HepG2 (cell line): Measurements from ENCODE around the gene LITAFD. TPM values are rescaled to one million over a fixed set of nuclear protein-coding genes. Genes with fewer than 3 reads are reported as not detected.

Source experiments
- BRD4 ChIP-seq: sonication (generic); formaldehyde crosslinking; IDR thresholded peaks from 2 replicates; pipeline ENCODE4 v1.4.0; 2020; ENCODE audit warnings: missing genetic modification reagents
- KDM5B ChIP-seq: sonication (generic); formaldehyde crosslinking; IDR thresholded peaks from 2 replicates; pipeline ENCODE4 v1.4.0; 2020; ENCODE audit warnings: missing genetic modification reagents, mild to moderate bottlenecking, borderline replicate concordance
- SAP130 ChIP-seq: IDR thresholded peaks from 2 replicates; pipeline ENCODE4 v1.6.1; 2016; ENCODE audit warnings: low read depth
- SCMH1 ChIP-seq: sonication (generic); formaldehyde crosslinking; IDR thresholded peaks from 2 replicates; pipeline ENCODE4 v1.9.0; 2021; ENCODE audit warnings: missing genetic modification reagents, mild to moderate bottlenecking, borderline replicate concordance
- SYNCRIP ChIP-seq: fragments of 200-400 bp; formaldehyde crosslinking; IDR thresholded peaks from 2 replicates; pipeline ENCODE4 v1.6.1; 2018; ENCODE audit warnings: mild to moderate bottlenecking, low read depth, low read length; ENCODE audit not compliant: insufficient read depth
- TEAD2 ChIP-seq: sonication (generic); formaldehyde crosslinking; IDR thresholded peaks from 2 replicates; pipeline ENCODE4 v1.9.0; 2021; ENCODE audit warnings: missing genetic modification reagents
- ZBTB26 ChIP-seq: IDR thresholded peaks from 2 replicates; pipeline ENCODE4 v1.6.1; 2016; ENCODE audit warnings: missing compliant biosample characterization, missing genetic modification reagents, borderline replicate concordance
- ZBTB38 ChIP-seq: sonication (generic); formaldehyde crosslinking; IDR thresholded peaks from 2 replicates; pipeline ENCODE4 v1.5.1; 2020; ENCODE audit warnings: mild to moderate bottlenecking, missing genetic modification reagents
- ZBTB40 ChIP-seq, 2 experiments: fragments of 450-650 bp in 1 of 2; sonication (generic) in 1 of 2; formaldehyde crosslinking in 1 of 2; IDR thresholded peaks; 2 replicates each; pipeline versions ENCODE4 v1.6.1 to v1.8.0; 2016 to 2022; ENCODE audit warnings: antibody characterized with exemption in 1 of 2, mild to moderate bottlenecking in 1 of 2, missing genetic modification reagents in 1 of 2
- ZNF224 ChIP-seq: sonication (generic); formaldehyde crosslinking; IDR thresholded peaks from 2 replicates; pipeline ENCODE4 v1.5.0; 2020; ENCODE audit warnings: mild to moderate bottlenecking, missing genetic modification reagents
- ZNF33B ChIP-seq: sonication (generic); formaldehyde crosslinking; IDR thresholded peaks from 2 replicates; pipeline ENCODE4 v1.5.1; 2020; ENCODE audit warnings: mild to moderate bottlenecking, missing genetic modification reagents
- ZNF430 ChIP-seq: sonication (generic); formaldehyde crosslinking; IDR thresholded peaks from 2 replicates; pipeline ENCODE4 v1.9.0; 2021; ENCODE audit warnings: mild to moderate bottlenecking, missing genetic modification reagents
- ZNF432 ChIP-seq: sonication (generic); formaldehyde crosslinking; IDR thresholded peaks from 2 replicates; pipeline ENCODE4 v1.5.0; 2020; ENCODE audit warnings: missing genetic modification reagents, mild to moderate bottlenecking, borderline replicate concordance
- ZNF460 ChIP-seq: sonication (generic); formaldehyde crosslinking; IDR thresholded peaks from 2 replicates; pipeline ENCODE4 v1.5.1; 2020; ENCODE audit warnings: missing genetic modification reagents, mild to moderate bottlenecking, borderline replicate concordance
- ZSCAN21 ChIP-seq: sonication (generic); formaldehyde crosslinking; IDR thresholded peaks from 2 replicates; pipeline ENCODE4 v1.8.0; 2022; ENCODE audit warnings: mild to moderate bottlenecking, missing genetic modification reagents, moderate library complexity, borderline replicate concordance
- polyA plus RNA-seq, 8 experiments: library from polyadenylated mRNA; depleted of rRNA in 3 of 8; stranded (reverse) in 7 of 8; unstranded in 1 of 8; fragments of >200 nt; fragmentation: Illumina TruSeq in 4 of 8; extraction: Trizol in 4 of 8; gene quantifications; 2 replicates each; pipeline versions ENCODE4 v1.2.1 to v1.2.3, GENCODE V29; 2011 to 2016; ENCODE audit warnings: low read depth in 4 of 8, missing spikeins in 1 of 8, mixed read lengths in 1 of 8; ENCODE audit not compliant: insufficient read depth in 1 of 8
- total RNA-seq, 5 experiments: library from RNA; depleted of rRNA; stranded (reverse); fragments of >200 nt; fragmentation: Illumina TruSeq; extraction: Trizol; gene quantifications; 2 replicates each; pipeline ENCODE4 v1.2.3, GENCODE V29; 2016; ENCODE audit warnings: low read depth in 1 of 5
- TF ChIP-seq, protein P1 (sequence below): sonication (generic); formaldehyde crosslinking; IDR thresholded peaks from 2 replicates; pipeline ENCODE4 v1.5.0; 2020; ENCODE audit warnings: missing genetic modification reagents

Gene LITAFD
- total and polyA plus RNA-seq, 2 of the 13 experiments (the other 11 are each of a cell fraction or from before 2014, with no cell fraction given), result not detected

GRCh38 chr16:8850279-8850885 lies 31.8 kb upstream of the LITAFD start (continued):
- no peak for TF ChIP-seq ZBTB40 (IDR thresholded peaks at IDR 0.05)
- peak; percentile 59; the same call in 1 of the 2 replicates for TF ChIP-seq ZBTB40 (CRISPR knock-in tag; IDR thresholded peaks at IDR 0.05)
- 0 out of 2 replicates have a peak, but pooled peaks have one; percentile 35 for TF ChIP-seq ZNF224
- peak; percentile 52; the same call in 1 of the 2 replicates for TF ChIP-seq KDM5B (CRISPR knock-in tag)
- peak; percentile 96 for TF ChIP-seq ZNF33B (CRISPR knock-in tag)
- no peak for TF ChIP-seq ZNF460 (CRISPR knock-in tag)
- TF ChIP-seq SAP130, result peak; percentile 95
- TF ChIP-seq SCMH1 (CRISPR knock-in tag), result no peak
- TF ChIP-seq, protein P1, sequence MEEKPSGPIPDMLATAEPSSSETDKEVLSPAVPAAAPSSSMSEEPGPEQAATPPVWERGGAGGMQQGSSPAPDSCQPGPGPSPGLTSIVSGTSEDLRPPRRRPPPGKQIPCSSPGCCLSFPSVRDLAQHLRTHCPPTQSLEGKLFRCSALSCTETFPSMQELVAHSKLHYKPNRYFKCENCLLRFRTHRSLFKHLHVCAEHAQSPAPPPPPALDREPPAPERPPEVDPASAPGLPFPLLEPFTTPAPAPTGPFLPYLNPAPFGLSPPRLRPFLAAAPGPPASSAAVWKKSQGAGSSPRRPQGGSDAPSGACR (CRISPR knock-in tag), result no peak
- no peak for TF ChIP-seq BRD4 (CRISPR knock-in tag)
- peak; percentile 30; the same call in 1 of the 2 replicates for TF ChIP-seq ZBTB38
- peak; percentile 96; the same call in 1 of the 2 replicates for TF ChIP-seq ZNF430
- no peak for TF ChIP-seq TEAD2
- TF ChIP-seq ZSCAN21 (CRISPR knock-in tag), result no peak; the same call in 1 of the 2 replicates
- TF ChIP-seq ZBTB26, result peak; percentile 60; the same call in 1 of the 2 replicates
- TF ChIP-seq SYNCRIP, result no peak
- TF ChIP-seq ZNF432 (CRISPR knock-in tag), result no peak
